Dermis lymphatic vessel endothelial cell (primary cell): ENCODE results near the gene LCE4A. TPM values are rescaled to one million over a fixed set of nuclear protein-coding genes. Genes with fewer than 3 reads are reported as not detected.

Experiments used
- total RNA-seq: library from RNA; depleted of rRNA; stranded (reverse); fragments of >200 nt; gene quantifications from 2 replicates; pipeline ENCODE4 v1.2.1, GENCODE V29; 2014

LCE4A gene
- not detected in 2 replicates for total RNA-seq

GRCh38 chr1:152707860-152708259 lies at the start of gene LCE4A:
TSS of gene LCE4A (plus strand) at chr1:152708160. CDS start at chr1:152709076, 916 bp downstream.

GRCh38 chr1:152663098-152663497 lies 44.9 kb upstream of the LCE4A start, which contains the start of gene LCE2D:
TSS of gene LCE2D (plus strand) at chr1:152663380. CDS start at chr1:152664106, 726 bp downstream.

GRCh38 chr1:152674983-152675382 lies 33.0 kb upstream of the LCE4A start, which contains the start of gene LCE2C:
TSS of gene LCE2C (plus strand) at chr1:152675279. CDS start at chr1:152676016, 737 bp downstream.

GRCh38 chr1:152685823-152686222 lies 22.1 kb upstream of the LCE4A start, which contains the start of gene LCE2B:
TSS of gene LCE2B (plus strand) at chr1:152686123. CDS start at chr1:152686844, 721 bp downstream.

GRCh38 chr1:152697701-152698600 lies 10.0 kb upstream of the LCE4A start, which contains the start of gene LCE2A:
TSS of gene LCE2A (plus strand) at chr1:152698345. CDS start at chr1:152698902, 557 bp downstream.

GRCh38 chr1:152757747-152758146 lies 49.8 kb downstream of the LCE4A start, which contains the start of gene KPRP:
TSS of gene KPRP (plus strand) at chr1:152758025. CDS start at chr1:152759589, 1,564 bp downstream.

Other genes with a start within 250 kb of the LCE4A start
- gene LCE5A, start 197.4 kb upstream of the LCE4A start, total RNA-seq = not detected in 2 replicates
- gene CRCT1, start 193.7 kb upstream of the LCE4A start, total RNA-seq = not detected in 2 replicates
- not detected in 2 replicates for gene LCE3E, start 141.4 kb upstream of the LCE4A start, total RNA-seq
- not detected in 2 replicates for gene LCE3D, start 127.6 kb upstream of the LCE4A start, total RNA-seq
- gene LCE3C, start 107.9 kb upstream of the LCE4A start, total RNA-seq = not detected in 2 replicates
- gene LCE3B, start 94.3 kb upstream of the LCE4A start, total RNA-seq = not detected in 2 replicates
- gene LCE3A, start 85.1 kb upstream of the LCE4A start, total RNA-seq = not detected in 2 replicates
- not detected in 2 replicates for gene LCE2D, start 44.8 kb upstream of the LCE4A start, total RNA-seq
- not detected in 2 replicates for gene LCE2C, start 32.9 kb upstream of the LCE4A start, total RNA-seq
- gene LCE2B, start 22.0 kb upstream of the LCE4A start, total RNA-seq = not detected in 2 replicates
- not detected in 2 replicates for gene LCE2A, start 9.8 kb upstream of the LCE4A start, total RNA-seq
- gene KPRP, start 49.9 kb downstream of the LCE4A start, total RNA-seq = not detected in 2 replicates
- not detected in 2 replicates for gene LCE1F, start 67.0 kb downstream of the LCE4A start, total RNA-seq
- gene LCE1E, start 78.1 kb downstream of the LCE4A start, total RNA-seq = not detected in 2 replicates
- not detected in 2 replicates for gene LCE1D, start 88.6 kb downstream of the LCE4A start, total RNA-seq
- gene LCE1C, start 98.5 kb downstream of the LCE4A start, total RNA-seq = not detected in 2 replicates
- not detected in 2 replicates for gene LCE1B, start 103.8 kb downstream of the LCE4A start, total RNA-seq
- gene LCE1A, start 119.3 kb downstream of the LCE4A start, total RNA-seq = not detected in 2 replicates
- gene LCE6A, start 134.7 kb downstream of the LCE4A start, total RNA-seq = not detected in 2 replicates
- not detected in 2 replicates for gene LCE7A, start 151.8 kb downstream of the LCE4A start, total RNA-seq
- not detected in 2 replicates for gene SMCP, start 170.2 kb downstream of the LCE4A start, total RNA-seq
- not detected in 2 replicates for gene IVL, start 200.4 kb downstream of the LCE4A start, total RNA-seq
- not detected in 2 replicates for gene SPRR5, start 239.0 kb downstream of the LCE4A start, total RNA-seq